Right ventricle myocardium superior (tissue), 1 donor: ENCODE measurements around the gene ATXN1. TPM values are rescaled to one million over a fixed set of nuclear protein-coding genes. Genes with fewer than 3 reads are reported as not detected.

Experiments used
- ATAC-seq: fragments of 200-7000 bp; cut with Tn5 transposase; one replicate; pipeline ENCODE4 v1.9.1; 2020; ENCODE audit warnings: mild to moderate bottlenecking; ENCODE audit not compliant: poor library complexity
- DNase-seq: peaks from one replicate; pipeline ENCODE4 v3.0.0-alpha.2; 2020
- intact Hi-C: fragments of 100-400 bp; cut with DNase I; formaldehyde crosslinking; loops from one replicate; pipeline ENCODE4 v1.11.2; 2022
- total RNA-seq: library from RNA; stranded (reverse); fragmentation: NEBNext Ultra II Directional; extraction: Animal tissue kit (Norgen Biotek cat#: 25700); gene quantifications from one replicate; pipeline ENCODE4 v1.2.1, GENCODE V29; 2021
- donor health status: DM: no; HTN: yes; CAD: no; lungs with severe emphysema.

ATXN1 gene
- total RNA-seq, 1 donor from 2014 or later = 36.1 TPM

DNA sequence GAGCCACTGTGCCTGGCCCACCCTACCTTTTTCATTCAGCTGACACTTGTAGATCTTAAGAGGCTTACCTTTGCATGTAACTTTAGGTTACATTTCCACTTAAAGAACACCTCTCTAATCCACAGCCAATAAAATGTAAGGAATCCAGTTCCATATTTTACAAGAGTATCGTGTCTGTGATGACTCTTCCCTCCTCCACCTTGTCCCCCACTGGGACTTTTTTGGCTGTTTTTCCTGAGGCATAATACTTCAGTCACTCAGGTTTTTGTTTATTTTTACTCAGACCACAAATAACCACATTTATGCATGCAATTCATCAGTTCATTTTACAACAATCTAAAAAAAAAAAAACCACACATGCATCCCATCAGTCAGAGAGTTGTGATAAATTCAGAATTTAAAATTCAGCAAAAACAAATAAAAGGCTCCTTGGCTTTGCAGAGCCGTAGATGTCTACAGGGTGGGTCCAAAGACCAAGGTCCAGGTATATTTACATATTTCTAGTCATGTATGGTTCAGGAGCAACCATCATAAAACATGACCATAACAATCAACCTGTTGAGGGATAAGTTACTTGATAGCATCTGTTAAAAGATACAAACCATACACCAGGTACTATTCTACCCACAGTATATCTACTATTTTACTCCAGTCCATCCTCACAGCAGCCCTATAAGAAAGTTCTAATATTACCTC, 9.9 kb downstream of the ATXN1 start:
- DNase-seq (no peak), ATAC-seq (no peak)
- intact Hi-C loops = no loop called here

DNA sequence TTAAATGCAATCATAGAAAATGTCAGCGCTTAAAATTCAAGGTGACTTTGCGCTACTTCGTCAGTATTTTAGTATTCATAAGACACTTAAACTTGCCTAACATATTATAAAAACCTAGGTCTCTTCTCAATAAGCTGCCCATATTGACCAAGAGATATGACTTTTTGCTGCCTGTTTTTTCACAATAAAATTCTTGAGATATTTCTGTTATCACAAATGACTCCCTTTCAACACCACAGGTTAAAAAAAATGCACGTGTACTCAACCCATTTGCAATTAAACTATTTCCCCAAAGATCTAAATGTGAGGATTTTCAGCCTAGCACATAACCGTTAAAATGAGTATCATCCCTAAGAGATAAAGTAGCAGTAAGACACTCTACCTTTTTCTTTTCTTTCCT, 10.7 kb downstream of the ATXN1 start:
- intact Hi-C loops = no loop called here

DNA sequence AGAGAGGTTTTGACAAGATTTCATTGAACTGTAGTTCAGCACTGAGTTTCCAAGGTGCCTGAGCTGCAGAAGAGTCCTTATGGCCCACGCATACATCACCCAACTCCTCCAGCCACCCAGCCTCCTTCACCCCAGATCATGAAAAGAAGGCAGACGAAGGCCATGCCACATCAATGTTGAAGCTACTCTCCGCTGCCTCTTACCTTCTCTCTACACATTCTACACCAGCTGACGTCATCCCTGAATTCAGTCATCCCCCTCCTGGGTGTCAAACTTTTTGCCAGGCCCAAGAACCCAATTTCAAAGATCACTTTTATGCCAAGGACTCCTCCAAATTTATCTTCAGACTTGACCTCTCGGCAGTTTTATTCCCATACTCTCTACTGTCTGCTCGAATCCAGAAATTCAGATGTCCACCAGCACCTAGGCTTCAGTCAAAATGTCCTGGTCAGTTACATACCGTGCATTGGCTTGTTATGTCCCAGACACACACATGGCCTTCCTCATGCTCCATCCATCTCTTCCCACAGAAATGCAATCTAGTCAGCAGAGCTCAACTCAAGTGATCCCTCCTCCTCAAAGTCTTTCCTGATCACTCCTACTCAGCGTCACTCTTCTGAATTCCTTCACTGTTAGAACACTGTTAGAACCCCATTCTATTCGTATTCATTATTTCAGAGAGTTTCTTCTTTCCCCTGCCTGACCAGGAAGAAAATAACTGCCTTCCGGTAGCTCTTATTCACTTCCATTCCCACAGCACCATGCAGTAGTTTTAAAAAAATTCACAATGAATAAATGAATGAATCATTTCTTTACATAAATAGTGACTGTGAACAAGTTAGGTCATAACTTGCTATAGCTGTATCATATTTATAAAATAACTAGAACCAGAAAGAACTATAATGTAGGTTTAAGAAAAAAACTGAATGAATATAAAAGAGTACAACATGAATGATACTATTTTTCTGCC, 11.5 kb downstream of the ATXN1 start:
- DNase-seq (no peak), ATAC-seq (no peak)
- intact Hi-C loops = no loop called here

More for the DNA sequence above, 10.7 kb downstream of the ATXN1 start:
- DNase-seq (no peak), ATAC-seq (no peak)

DNA sequence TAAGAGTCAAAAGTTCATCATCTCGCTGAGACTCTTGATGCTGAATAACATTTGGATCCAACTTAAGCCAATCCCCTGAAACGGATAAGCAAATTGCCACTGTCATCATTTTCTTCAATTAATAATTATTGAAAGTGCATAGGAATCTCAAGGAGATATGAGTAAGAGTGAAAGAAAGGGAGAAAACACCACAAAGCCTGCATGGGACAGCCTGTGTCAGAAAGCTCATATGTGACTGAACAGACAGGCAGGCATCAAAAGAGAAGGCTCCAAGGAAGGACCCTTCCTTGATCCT, 13.3 kb downstream of the ATXN1 start:
- intact Hi-C loops = no loop called here
- DNase-seq (no peak), ATAC-seq (no peak)

DNA sequence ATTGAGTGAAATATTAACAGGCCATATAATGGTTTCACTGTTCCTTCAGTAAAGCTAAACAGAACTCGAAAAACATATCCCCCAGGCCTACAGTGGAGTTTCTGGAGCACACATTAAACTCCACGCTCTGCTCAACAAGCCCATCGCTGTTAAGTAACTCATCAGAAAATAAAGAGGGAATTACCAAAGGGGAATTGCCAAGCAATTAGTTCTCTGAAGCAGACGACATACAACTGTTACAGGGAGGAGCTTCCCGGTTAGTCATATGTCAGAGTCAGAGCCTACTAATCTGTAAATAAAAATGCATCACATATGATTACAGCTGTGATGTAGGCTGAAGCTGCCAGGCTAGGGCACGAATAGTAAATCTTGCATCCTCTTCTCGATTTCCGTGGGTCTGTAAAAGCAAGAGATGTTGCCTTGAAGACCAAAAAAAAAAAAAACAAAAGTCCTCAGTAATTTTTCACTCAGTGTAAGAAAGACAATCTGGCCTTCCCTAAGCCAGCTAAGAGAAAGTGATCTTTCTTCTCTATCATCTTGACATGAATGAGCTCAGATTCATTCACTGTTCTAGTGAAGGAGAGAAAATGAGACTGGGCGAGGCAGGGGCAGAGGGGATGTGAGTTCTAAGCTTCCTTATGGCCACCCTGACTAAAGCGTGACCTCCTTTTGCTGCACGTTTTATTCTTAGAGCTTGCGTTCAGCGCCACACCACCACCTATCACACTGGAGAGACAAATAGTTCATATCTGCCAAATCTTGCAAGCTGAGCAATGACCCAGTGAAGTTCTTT, 13.8 kb downstream of the ATXN1 start:
- DNase-seq = no peak
- ATAC-seq = peak; percentile 55
- intact Hi-C loops = no loop called here

DNA sequence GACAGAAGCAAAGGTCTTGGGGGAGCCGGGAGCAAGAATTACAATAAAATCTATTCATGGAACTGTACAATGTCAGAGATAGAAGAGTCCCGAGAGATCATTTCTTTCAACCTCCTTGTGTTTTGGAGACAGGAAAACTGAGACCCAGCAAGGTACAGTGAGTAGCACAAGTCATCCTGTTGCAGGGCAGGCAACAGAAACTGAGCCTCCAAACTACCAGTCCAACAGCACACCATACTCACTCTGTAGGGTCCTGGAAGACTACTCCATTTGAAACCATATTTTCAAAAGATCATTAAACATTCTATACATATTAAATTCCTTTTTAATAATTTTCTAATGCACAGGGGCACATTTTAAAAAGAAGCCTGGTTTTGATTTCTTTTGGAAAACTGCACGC, 14.4 kb downstream of the ATXN1 start:
- no peak for DNase-seq
- ATAC-seq = no peak
- intact Hi-C loops = no loop called here

DNA sequence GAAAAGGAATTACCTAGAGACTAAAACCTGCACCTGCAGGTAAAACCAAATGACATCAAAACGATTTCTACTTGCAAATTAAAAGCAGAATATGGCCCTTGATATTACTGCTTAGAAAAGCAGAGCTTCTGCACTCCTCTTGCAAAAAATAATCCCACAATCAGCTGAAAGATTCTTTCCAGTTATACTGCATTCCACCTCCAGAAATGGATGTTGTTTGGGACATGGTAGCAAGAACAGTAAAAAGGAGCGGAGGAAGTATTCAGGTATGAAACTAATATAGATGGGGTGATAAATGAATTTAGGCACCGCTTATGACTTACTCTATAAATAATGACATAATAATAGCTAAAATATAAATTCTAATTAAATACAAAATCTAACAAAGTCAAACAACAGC, 14.9 kb downstream of the ATXN1 start:
- no peak for DNase-seq
- intact Hi-C loops = no loop called here
- ATAC-seq = no peak

DNA sequence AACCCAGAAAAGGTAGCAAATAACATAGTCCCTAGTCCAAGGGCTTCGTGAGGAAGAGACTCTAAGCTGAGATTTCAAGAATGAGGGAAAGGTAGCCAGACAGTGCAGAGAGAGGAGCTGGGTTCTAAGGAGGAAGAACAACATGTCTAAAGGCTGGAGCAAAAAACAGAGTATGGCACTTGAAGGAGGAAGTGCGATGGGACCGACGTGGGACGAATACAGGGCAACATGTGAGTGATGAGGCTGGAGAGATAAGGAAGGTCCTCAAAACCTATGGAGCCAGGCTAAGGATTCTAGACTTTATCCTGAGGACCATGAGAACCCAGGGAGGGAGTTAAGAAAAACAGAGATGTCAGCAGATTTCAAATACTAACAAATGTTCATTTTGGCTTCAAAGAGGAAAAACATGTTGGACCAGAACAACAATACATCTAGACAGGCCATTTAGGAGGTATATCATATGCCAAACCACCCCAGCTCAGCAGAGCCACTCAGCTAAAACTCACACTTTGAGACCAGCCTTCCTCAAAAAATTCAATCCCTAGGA, 17.5 kb downstream of the ATXN1 start:
- intact Hi-C loops = no loop called here
- DNase-seq (no peak), ATAC-seq (no peak)

DNA sequence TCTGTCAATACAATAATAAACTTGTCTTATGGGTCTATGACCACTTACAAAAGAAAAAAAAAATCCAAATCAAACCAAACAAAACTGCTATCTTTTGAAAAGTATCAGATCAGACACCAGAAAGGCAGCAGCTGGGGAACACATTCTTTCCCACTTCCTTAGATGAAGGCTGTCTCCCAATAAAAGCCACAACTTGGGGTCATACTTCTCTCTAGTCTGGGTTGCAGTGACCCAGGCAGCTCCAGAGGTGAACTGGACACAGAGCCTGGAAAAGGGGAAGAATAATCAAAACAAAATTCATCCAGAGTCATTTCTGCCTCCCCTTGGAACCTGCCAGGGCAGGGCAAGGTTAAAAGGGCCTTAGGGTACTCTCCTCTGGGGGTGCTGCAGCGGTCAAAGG, 19.1 kb downstream of the ATXN1 start:
- no peak for DNase-seq
- intact Hi-C loops = no loop called here
- no peak for ATAC-seq

DNA sequence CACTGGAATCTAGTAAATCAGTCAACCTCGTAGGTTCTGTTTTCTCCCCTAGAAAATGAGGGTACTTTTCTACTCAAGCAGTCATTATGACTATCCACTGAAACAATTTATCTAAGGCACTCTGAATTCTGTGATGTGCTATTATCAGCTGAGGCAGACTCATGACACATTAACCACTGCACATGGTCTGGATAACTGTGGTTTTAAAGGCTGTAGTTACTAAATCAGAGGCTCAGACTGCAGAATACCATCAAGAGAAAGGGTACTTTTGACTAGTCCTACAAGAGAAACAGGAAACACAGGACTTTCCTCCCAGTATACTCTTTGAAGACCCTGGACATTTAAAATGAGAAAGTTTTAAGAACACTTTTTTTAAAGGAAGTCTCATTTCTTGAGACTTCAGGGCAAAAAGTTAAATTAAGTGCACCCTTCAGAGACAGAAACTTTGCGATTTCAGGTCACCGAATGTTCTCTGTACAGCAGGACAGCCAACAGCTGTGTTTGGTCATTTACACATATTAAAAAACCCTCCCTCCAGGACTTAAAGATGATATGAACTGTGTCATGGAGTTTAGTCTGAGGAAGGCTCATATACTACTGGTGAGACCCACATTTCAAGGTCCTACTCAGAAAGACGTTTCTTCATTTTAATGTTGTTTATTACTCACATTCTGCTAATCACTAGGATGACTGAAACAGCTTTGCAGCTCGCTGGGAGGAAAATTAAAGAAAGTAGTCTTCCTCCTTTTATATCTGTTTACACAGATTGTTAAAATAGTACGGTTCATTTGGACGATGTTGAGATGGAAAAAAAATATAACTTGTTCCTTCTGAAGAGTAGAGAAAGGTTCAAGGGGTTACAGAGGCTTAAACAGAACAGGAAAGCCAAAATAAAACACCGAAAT, 19.9 kb downstream of the ATXN1 start:
- no peak for DNase-seq
- intact Hi-C loops = no loop called here
- ATAC-seq = peak; percentile 25

DNA sequence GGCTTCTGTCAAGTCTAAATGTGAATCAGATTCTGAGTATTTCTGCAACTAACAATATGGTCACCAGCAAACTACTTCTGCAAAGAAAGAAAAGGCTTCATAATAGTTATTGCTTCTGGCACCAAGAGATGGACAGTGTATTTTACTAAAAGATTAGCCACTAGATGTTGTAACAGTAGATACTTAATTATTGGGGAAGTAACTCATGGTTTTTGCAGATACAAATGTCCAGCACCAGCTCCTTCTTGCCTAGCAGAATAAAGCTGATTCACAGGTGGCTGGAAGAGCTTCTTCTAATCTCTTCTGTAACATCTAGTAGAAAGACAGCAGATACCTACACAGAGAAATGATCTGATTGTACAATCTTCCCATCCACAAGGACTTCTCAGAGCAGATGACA, 21.2 kb downstream of the ATXN1 start:
- no peak for ATAC-seq
- intact Hi-C loops = no loop called here
- DNase-seq = no peak

DNA sequence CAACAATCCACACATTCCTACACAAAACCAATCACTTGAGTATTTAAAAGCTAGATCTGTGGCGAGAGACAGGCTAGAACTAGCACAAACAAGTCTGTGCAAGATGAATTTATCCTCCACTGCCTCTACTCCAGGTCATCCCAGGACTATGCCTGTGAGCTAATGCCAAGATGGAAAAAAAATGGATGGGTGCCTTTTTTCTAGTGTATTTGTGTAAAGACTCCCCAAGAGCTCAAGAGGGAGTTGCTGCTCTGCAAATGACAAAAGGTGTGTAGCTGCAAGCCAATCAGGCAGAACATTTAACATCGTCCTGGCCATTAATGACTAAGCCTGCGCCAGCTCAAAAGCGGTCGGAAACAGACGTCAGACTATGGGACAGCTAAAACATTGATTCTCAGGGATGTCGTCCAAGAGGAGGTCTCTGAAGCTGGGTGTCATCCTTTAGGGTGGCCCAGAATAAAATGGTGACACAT, 21.9 kb downstream of the ATXN1 start:
- ATAC-seq (peak; percentile 52), DNase-seq (no peak)
- intact Hi-C loops = no loop called here

DNA sequence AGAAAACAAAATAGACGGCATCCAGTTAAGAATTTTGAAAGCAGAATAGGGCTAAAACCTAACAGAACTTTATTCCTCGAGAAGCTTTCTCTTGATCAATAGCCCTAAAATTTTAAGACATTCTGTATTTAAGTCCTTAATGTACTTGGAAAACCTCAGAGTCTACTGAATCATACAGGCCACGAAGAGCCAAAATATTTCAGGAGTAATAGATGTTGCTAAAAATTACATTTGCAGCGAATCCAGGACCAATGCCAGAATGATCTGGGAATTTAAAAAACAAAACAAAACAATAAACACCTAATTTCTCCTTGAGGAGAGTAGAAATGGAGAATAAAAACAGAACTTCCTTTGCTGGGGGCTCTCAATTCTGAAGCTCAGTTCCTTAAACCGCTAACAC, 23.3 kb downstream of the ATXN1 start:
- intact Hi-C loops = no loop called here
- ATAC-seq (no peak), DNase-seq (no peak)

DNA sequence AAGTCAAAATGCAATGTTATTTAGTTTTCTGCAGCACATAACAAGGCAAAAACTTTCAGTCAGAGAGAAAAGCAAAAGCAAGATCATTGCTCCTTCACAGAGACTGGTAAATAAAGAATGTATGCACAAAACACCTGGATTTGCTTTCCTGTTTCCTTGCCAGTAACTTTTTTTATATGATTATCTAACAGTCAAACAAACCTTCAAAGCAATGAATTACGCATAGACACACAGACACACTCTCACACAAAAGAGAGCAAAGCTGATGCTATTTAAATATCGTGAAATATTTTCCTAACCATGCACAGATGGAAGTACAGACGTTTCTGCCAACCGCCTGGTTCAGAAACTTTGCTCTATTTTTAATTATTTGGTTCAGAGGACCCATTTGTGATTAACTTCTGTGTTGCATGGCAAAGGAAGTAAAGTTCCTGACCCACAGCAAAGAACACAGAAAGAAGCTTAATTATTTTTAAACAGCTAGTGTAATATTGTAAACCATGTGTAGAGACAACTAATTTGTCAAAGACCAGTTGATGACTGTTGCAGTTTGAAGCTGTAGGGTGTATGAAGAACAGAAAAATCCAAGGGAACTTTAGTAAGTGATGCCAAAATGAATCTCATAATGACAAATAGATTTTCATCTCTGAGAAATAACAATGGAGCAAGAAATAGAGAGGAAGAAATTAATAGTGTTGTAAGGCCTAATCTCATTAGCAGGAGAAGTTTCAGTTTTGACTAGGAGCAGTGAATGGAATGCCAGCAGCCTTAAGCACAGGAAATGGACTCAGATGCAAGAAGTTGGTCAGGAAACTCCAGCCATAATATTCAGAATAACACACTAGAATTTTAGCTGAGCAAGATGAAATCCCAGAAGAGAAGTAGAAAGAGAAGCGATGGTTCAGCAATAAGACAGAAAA, 24.1 kb downstream of the ATXN1 start:
- ATAC-seq = peak; percentile 38
- DNase-seq = no peak
- intact Hi-C loops = no loop called here

DNA sequence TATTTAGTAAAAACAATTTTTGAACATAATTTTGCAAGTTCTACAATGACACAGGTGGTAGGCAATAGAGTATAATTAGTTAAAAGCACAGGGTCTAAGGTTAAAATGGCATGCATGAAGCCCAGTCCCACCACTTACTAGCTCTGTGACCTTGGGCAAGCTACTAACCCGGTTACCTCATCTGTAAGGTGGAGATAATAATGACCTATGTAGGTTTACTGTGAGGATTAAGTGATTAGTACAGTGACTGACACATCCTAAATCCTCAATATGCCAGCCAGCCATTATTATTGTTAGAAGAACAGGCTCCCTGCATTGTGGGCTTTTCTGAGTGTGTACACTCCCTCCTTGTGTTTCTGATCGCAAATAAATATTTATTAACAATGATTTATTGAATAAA, 26.2 kb downstream of the ATXN1 start:
- ATAC-seq = no peak
- DNase-seq = no peak
- intact Hi-C loops = no loop called here

DNA sequence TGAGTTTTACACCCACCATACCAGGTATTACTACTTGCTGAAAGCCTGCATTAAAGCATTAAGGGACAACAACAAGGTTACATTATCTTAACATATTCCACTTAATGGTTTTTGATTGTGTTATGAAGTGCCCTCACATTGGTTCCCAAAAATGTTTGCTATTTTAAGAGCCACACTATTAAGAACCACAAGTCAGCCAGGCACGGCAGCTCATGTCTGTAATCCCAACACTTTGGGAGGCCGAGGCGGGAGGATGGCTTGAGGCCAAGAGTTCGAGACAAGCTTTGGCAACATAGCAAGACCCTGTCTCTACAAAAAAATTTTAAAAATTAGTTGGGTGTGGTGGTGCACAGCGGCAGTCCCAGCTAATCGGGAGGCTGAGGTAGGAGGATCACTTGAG, 28.2 kb downstream of the ATXN1 start:
- no peak for DNase-seq
- peak; percentile 64 for ATAC-seq
- intact Hi-C loops = no loop called here

DNA sequence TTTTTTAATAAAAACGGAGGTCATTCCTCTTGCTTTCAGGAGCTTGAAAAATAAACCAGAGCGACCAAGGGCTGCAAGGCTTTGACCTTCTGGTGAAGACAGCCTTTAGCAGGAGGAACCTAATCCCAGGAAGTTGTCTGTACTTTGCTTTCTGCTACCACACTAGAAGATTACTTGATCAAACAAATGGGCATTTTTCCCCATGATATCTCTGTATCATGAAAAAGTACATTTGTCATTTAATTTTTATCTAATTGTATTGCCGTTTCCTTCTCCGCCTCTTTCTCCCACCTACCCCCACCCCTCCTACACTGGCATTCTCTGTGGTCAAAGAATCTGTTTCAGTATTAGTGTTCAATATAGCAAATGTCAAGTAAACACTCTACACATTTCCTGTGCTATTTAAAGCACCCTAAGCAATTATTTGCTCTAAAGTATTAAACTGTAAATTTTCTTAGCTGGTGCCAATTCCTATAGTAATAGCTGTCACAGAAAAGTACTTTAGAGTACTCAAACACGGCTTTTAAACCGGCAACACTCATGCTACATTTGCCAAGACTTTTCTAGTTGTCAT, 29.7 kb downstream of the ATXN1 start:
- no peak for ATAC-seq
- DNase-seq = no peak
- intact Hi-C loops = no loop called here
